WTC11 (cell line): ENCODE measurements around the gene IRF4. TPM values are rescaled to one million over a fixed set of nuclear protein-coding genes. Genes with fewer than 3 reads are reported as not detected.

Experiments used
- ATAC-seq: fragments of 200-7000 bp; cut with Tn5 transposase; 2 replicates; pipeline ENCODE4 v1.10.0; 2021; ENCODE audit warnings: mild to moderate bottlenecking, moderate library complexity
- CTCF ChIA-PET: fragments of 300-600 bp; sonication (Branson Sonifier 250); formaldehyde crosslinking; loops from one replicate; lab custom pipeline; 2021; ENCODE audit warnings: antibody characterized with exemption; lab: Charles Lee
- POLR2A ChIA-PET: fragments of 350-600 bp; sonication (Branson Sonifier 250); formaldehyde crosslinking; loops from one replicate; lab custom pipeline; 2021; ENCODE audit warnings: antibody characterized with exemption; lab: Charles Lee
- DNase-seq: peaks from one replicate; pipeline ENCODE4 v3.0.0; 2021; ENCODE audit warnings: low spot score
- H3K27ac Mint-ChIP-seq: 2 replicates; pipeline ENCODE4 v1.8.0; 2021; ENCODE audit warnings: mixed read lengths
- H3K27me3 Mint-ChIP-seq: 2 replicates; pipeline ENCODE4 v1.8.0; 2021; ENCODE audit warnings: low read depth, mild to moderate bottlenecking, moderate library complexity, mixed read lengths
- H3K36me3 Mint-ChIP-seq: 2 replicates; pipeline ENCODE4 v1.8.0; 2021; ENCODE audit warnings: mixed read lengths
- H3K4me1 Mint-ChIP-seq: 2 replicates; pipeline ENCODE4 v1.8.0; 2022; ENCODE audit warnings: mixed read lengths
- H3K4me3 Mint-ChIP-seq: 2 replicates; pipeline ENCODE4 v1.8.0; 2021; ENCODE audit warnings: mild to moderate bottlenecking, moderate library complexity, mixed read lengths
- H3K9me3 Mint-ChIP-seq: 2 replicates; pipeline ENCODE4 v1.8.0; 2021; ENCODE audit warnings: mixed read lengths
- CREB1 ChIP-seq: sonication (generic); formaldehyde crosslinking; IDR thresholded peaks from 2 replicates; pipeline ENCODE4 v1.8.0; 2023; ENCODE audit warnings: mild to moderate bottlenecking, missing genetic modification reagents
- ELF4 ChIP-seq: sonication (generic); formaldehyde crosslinking; IDR thresholded peaks from 2 replicates; pipeline ENCODE4 v1.8.1; 2022; ENCODE audit warnings: low read depth, mild to moderate bottlenecking, moderate library complexity, missing genetic modification reagents
- ETV6 ChIP-seq: sonication (generic); formaldehyde crosslinking; IDR thresholded peaks from 2 replicates; pipeline ENCODE4 v1.8.1; 2022; ENCODE audit warnings: mild to moderate bottlenecking, missing genetic modification reagents
- FOXP1 ChIP-seq: sonication (generic); formaldehyde crosslinking; IDR thresholded peaks from 2 replicates; pipeline ENCODE4 v1.8.0; 2022; ENCODE audit warnings: missing genetic modification reagents, mild to moderate bottlenecking, moderate library complexity, borderline replicate concordance
- JAZF1 ChIP-seq: fragments of 250-450 bp; sonication (Bioruptor Pico); IDR thresholded peaks from 2 replicates; pipeline ENCODE4 v1.9.0; 2021; ENCODE audit warnings: moderate library complexity, mild to moderate bottlenecking, inconsistent platforms
- JUN ChIP-seq: sonication (generic); formaldehyde crosslinking; IDR thresholded peaks from 2 replicates; pipeline ENCODE4 v1.8.0; 2023; ENCODE audit warnings: mild to moderate bottlenecking, missing genetic modification reagents
- OVOL2 ChIP-seq: fragments of 250-450 bp; sonication (Bioruptor Pico); IDR thresholded peaks from 2 replicates; pipeline ENCODE4 v1.9.0; 2021; ENCODE audit warnings: mild to moderate bottlenecking, borderline replicate concordance
- PRDM15 ChIP-seq: sonication (generic); formaldehyde crosslinking; IDR thresholded peaks from 2 replicates; pipeline ENCODE4 v1.8.0; 2022; ENCODE audit warnings: missing genetic modification reagents
- RELA ChIP-seq: sonication (generic); formaldehyde crosslinking; IDR thresholded peaks from 2 replicates; pipeline ENCODE4 v1.8.1; 2022; ENCODE audit warnings: missing genetic modification reagents, mild to moderate bottlenecking, borderline replicate concordance
- TP53 ChIP-seq: sonication (generic); formaldehyde crosslinking; IDR thresholded peaks from 2 replicates; pipeline ENCODE4 v1.8.1; 2023; ENCODE audit warnings: mild to moderate bottlenecking, missing genetic modification reagents
- ZBTB21 ChIP-seq: sonication (generic); formaldehyde crosslinking; IDR thresholded peaks from 2 replicates; pipeline ENCODE4 v1.8.1; 2023; ENCODE audit warnings: mild to moderate bottlenecking, missing genetic modification reagents, borderline replicate concordance
- ZNF232 ChIP-seq: sonication (generic); formaldehyde crosslinking; IDR thresholded peaks from 2 replicates; pipeline ENCODE4 v1.8.0; 2022; ENCODE audit warnings: mild to moderate bottlenecking, missing genetic modification reagents
- ZNF396 ChIP-seq: fragments of 250-450 bp; sonication (Bioruptor Pico); IDR thresholded peaks from 2 replicates; pipeline ENCODE4 v1.8.0; 2021; ENCODE audit warnings: mild to moderate bottlenecking, moderate library complexity, borderline replicate concordance
- total RNA-seq: library from RNA; stranded (reverse); gene quantifications from 3 replicates; pipeline ENCODE4 v1.2.3, GENCODE V29; 2021
- TF ChIP-seq, protein P1 (sequence below): fragments of 250-450 bp; sonication (Bioruptor Pico); IDR thresholded peaks from 2 replicates; pipeline ENCODE4 v1.9.0; 2021; ENCODE audit warnings: moderate library complexity, mild to moderate bottlenecking, inconsistent platforms, borderline replicate concordance
- TF ChIP-seq, protein P2 (sequence below): sonication (generic); formaldehyde crosslinking; IDR thresholded peaks from 2 replicates; pipeline ENCODE4 v1.8.1; 2023; ENCODE audit warnings: mild to moderate bottlenecking, moderate library complexity, missing genetic modification reagents
- TF ChIP-seq, protein P3 (sequence below): sonication (generic); formaldehyde crosslinking; conservative IDR thresholded peaks from 2 replicates; pipeline ENCODE4 v1.8.1; 2023; ENCODE audit warnings: mild to moderate bottlenecking, low read depth, missing genetic modification reagents, moderate library complexity

IRF4 gene
- total RNA-seq, 1 experiment from 2014 or later = 1.6 TPM

DNA sequence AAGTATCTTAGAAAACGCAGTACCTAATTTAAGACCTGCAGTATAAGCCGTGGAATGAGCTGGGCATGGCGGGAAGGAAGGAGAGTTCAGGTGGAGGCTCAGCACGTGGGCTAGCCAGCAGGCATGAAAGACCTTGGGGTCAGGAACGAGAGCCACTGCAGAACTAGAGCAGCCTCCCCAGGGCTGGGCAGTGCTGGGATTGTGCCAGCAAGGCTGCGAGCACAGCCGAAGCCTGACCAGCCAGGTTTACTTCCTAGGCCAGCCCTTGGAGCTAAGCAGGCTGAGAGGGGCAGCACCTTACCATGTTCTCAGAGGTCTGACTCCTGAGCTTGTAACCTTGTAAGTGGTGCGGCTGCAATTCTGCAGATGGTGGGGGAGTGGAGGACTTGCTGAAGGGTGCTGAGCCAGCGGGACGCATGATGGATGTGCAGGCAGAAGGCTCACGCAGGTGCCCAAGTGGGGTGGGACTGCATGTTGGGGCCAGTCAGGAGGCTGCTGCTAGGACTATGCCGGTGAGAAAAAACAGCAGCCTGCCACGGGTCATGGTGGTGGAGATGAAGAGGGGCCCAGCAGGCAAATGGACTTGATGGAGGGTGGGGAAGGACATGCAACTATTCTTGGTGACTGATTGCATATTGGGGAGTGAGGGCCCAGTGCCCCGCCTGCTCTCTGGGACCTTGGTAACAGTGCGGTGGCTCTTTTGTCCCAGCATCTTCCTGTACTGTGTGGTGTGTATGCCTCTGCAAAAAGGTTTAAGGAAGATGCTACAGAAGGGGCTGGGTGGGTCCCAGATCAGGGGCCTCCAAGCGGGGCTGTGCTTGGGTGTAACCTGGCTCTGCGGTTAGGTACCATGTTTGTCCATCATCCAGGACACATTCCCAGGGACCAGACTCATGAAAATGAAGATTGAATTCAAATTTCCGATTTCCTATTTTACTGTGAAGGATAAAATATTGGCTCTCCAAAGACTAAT lies 37.6 kb upstream of the IRF4 start (continued):
- no peak for TF ChIP-seq PRDM15
- TF ChIP-seq ZNF232 (CRISPR knock-in tag) = no peak
- TF ChIP-seq RELA (CRISPR knock-in tag) = no peak
- TF ChIP-seq, protein P1, sequence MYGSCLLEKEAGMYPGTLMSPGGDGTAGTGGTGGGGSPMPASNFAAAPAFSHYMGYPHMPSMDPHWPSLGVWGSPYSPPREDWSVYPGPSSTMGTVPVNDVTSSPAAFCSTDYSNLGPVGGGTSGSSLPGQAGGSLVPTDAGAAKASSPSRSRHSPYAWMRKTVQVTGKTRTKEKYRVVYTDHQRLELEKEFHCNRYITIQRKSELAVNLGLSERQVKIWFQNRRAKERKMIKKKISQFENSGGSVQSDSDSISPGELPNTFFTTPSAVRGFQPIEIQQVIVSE (CRISPR knock-in tag) = no peak
- TF ChIP-seq, protein P2, sequence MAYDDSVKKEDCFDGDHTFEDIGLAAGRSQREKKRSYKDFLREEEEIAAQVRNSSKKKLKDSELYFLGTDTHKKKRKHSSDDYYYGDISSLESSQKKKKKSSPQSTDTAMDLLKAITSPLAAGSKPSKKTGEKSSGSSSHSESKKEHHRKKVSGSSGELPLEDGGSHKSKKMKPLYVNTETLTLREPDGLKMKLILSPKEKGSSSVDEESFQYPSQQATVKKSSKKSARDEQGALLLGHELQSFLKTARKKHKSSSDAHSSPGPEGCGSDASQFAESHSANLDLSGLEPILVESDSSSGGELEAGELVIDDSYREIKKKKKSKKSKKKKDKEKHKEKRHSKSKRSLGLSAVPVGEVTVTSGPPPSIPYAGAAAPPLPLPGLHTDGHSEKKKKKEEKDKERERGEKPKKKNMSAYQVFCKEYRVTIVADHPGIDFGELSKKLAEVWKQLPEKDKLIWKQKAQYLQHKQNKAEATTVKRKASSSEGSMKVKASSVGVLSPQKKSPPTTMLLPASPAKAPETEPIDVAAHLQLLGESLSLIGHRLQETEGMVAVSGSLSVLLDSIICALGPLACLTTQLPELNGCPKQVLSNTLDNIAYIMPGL (CRISPR knock-in tag) = no peak

GRCh38 chr6:354631-355280 lies 36.8 kb upstream of the IRF4 start:
- DNase-seq (no peak), ATAC-seq (no peak)
- no peak overlapping the region for H3K4me3 Mint-ChIP-seq
- peaks cover 7% of the 10 kb centered on the region for H3K27me3 Mint-ChIP-seq
- ChIA-PET POLR2A (no interaction called here), CTCF (interaction anchor here (1.0 to 1.2 kb wide), 3 partner anchors 54 to 161 kb away, joined by 3 to 5 read pairs (median 3); no protein-coding TSS in a partner anchor)
- peak overlapping the region; percentile 28; the same call in 1 of the 2 replicates for H3K27ac Mint-ChIP-seq
- H3K9me3 Mint-ChIP-seq = peaks cover 57% of the 10 kb centered on the region
- TF ChIP-seq ZNF396 (CRISPR knock-in tag) (no peak), FOXP1 (CRISPR knock-in tag) (no peak), OVOL2 (no peak), TP53 (CRISPR knock-in tag) (no peak), JUN (no peak), JAZF1 (CRISPR knock-in tag) (no peak), ELF4 (no peak), ETV6 (no peak), CREB1 (no peak), ZBTB21 (CRISPR knock-in tag) (no peak)
- TF ChIP-seq, protein P3, sequence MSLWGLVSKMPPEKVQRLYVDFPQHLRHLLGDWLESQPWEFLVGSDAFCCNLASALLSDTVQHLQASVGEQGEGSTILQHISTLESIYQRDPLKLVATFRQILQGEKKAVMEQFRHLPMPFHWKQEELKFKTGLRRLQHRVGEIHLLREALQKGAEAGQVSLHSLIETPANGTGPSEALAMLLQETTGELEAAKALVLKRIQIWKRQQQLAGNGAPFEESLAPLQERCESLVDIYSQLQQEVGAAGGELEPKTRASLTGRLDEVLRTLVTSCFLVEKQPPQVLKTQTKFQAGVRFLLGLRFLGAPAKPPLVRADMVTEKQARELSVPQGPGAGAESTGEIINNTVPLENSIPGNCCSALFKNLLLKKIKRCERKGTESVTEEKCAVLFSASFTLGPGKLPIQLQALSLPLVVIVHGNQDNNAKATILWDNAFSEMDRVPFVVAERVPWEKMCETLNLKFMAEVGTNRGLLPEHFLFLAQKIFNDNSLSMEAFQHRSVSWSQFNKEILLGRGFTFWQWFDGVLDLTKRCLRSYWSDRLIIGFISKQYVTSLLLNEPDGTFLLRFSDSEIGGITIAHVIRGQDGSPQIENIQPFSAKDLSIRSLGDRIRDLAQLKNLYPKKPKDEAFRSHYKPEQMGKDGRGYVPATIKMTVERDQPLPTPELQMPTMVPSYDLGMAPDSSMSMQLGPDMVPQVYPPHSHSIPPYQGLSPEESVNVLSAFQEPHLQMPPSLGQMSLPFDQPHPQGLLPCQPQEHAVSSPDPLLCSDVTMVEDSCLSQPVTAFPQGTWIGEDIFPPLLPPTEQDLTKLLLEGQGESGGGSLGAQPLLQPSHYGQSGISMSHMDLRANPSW (CRISPR knock-in tag) = no peak
- peaks cover 74% of the 10 kb centered on the region for H3K36me3 Mint-ChIP-seq
- peaks cover 8% of the 10 kb centered on the region for H3K4me1 Mint-ChIP-seq
